Ovary (tissue), 3 donors: ENCODE data around the gene MCM3AP.

Experiments
- EP300 ChIP-seq: sonication (generic); formaldehyde crosslinking; IDR thresholded peaks from one replicate; pipeline ENCODE4 v1.6.1; 2017; ENCODE audit warnings: antibody characterized with exemption
- POLR2A ChIP-seq: fragments of 450-650 bp; IDR thresholded peaks from one replicate; pipeline ENCODE4 v1.6.1; 2017; ENCODE audit warnings: antibody characterized with exemption, mild to moderate bottlenecking, moderate library complexity
- TF ChIP-seq, protein P1 (sequence below), 3 donors: fragments of 450-650 bp in 2 of 3; fragments of 200-600 bp in 1 of 3; IDR thresholded peaks; one replicate each; pipeline versions ENCODE4 v1.5.1 to v1.8.0; 2016 to 2022; ENCODE audit warnings: antibody characterized with exemption in 3 of 3, mild to moderate bottlenecking in 1 of 3
- donor health status: DM: no; HTN: no; CAD: no.

DNA sequence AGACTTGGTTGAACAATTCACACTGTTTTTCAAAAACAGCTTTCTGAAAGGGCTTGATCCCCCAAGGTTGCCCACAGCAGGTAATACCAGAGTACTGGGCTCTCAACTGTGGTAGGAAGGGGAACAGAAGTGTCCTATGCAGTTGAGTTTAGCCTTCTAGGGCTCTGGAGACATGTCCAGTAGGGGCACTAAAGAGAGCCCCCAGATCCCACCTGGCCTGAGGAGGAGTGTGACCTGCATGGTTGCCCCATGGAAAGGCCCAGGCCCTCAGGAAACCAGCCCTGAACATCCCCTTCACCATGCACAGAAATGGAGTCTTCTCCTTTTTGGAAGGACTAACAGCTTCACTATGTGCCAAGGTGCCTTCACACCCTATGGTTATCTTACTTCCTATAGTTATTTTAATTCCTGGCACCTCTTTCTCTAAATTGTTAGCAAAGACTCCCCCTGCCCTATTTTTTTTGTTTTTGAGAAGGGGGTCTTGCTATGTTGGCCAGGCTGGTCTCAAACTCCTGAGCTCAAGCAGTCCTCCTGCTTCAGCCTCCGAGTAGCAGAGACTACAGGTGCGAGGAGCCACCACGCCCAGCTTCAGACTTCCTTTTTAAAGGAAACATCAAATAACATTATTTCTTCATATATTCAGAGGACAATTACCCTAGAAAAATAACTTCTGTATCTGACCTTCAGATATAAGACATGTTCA is 40.0 kb downstream of the MCM3AP start:
- TF ChIP-seq POLR2A (no peak), EP300 (no peak)
- TF ChIP-seq, protein P1, sequence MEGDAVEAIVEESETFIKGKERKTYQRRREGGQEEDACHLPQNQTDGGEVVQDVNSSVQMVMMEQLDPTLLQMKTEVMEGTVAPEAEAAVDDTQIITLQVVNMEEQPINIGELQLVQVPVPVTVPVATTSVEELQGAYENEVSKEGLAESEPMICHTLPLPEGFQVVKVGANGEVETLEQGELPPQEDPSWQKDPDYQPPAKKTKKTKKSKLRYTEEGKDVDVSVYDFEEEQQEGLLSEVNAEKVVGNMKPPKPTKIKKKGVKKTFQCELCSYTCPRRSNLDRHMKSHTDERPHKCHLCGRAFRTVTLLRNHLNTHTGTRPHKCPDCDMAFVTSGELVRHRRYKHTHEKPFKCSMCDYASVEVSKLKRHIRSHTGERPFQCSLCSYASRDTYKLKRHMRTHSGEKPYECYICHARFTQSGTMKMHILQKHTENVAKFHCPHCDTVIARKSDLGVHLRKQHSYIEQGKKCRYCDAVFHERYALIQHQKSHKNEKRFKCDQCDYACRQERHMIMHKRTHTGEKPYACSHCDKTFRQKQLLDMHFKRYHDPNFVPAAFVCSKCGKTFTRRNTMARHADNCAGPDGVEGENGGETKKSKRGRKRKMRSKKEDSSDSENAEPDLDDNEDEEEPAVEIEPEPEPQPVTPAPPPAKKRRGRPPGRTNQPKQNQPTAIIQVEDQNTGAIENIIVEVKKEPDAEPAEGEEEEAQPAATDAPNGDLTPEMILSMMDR (IDR thresholded peaks at IDR 0.05) = no peak
